B cell (primary cell): ENCODE results near the gene MRPL1. TPM values are rescaled to one million over a fixed set of nuclear protein-coding genes. Genes with fewer than 3 reads are reported as not detected.
A peak's percentile ranks its signal among the peaks of the same experiment; 100 is the strongest.

Experiments
- ATAC-seq: fragments of 200-7000 bp; cut with Tn5 transposase; one replicate; pipeline ENCODE4 v1.10.0; 2021; ENCODE audit warnings: low read depth, mild to moderate bottlenecking, moderate number of reproducible peaks, moderate library complexity
- CTCF ChIA-PET: fragments of 350-600 bp; sonication (Branson Sonifier 250); formaldehyde crosslinking; loops from one replicate; lab custom pipeline; 2021; ENCODE audit warnings: antibody characterized with exemption, inconsistent platforms; lab: Charles Lee
- POLR2A ChIA-PET: fragments of 350-600 bp; sonication (Branson Sonifier 250); formaldehyde crosslinking; loops from one replicate; lab custom pipeline; 2021; ENCODE audit warnings: antibody characterized with exemption; lab: Charles Lee
- DNase-seq: peaks from one replicate; pipeline ENCODE4 v3.0.0; 2013
- H2AFZ ChIP-seq: 2 replicates; pipeline ENCODE4 v1.6.1; 2012; ENCODE audit warnings: mild to moderate bottlenecking, low read depth, low read length; ENCODE audit not compliant: insufficient read depth, poor library complexity, severe bottlenecking
- H3K27ac ChIP-seq, 2 donors: 1 replicate in 1 of 2; 2 replicates in 1 of 2; pipeline ENCODE4 v1.5.1; 2012 to 2013; ENCODE audit warnings: low read length in 2 of 2, mild to moderate bottlenecking in 2 of 2, moderate library complexity in 1 of 2
- H3K27me3 ChIP-seq, 4 experiments: fragments of 200-600 bp in 1 of 4; sonication (generic) in 1 of 4; replicated peaks in 1 of 4; 1 replicate in 2 of 4; 2 replicates in 2 of 4; pipeline versions ENCODE4 v1.6.1 to v1.7.0; 2013 to 2016; ENCODE audit warnings: low read length in 3 of 4, mild to moderate bottlenecking in 2 of 4, mixed read lengths in 1 of 4, moderate library complexity in 1 of 4; ENCODE audit not compliant: insufficient read depth in 4 of 4, control insufficient read depth in 3 of 4; ENCODE audit errors: control extremely low read depth in 1 of 4
- H3K36me3 ChIP-seq, 2 experiments: replicated peaks in 1 of 2; 1 replicate in 1 of 2; 2 replicates in 1 of 2; pipeline versions ENCODE4 v1.6.1 to v1.7.1; 2013; ENCODE audit warnings: low read length in 1 of 2; ENCODE audit not compliant: insufficient read depth in 2 of 2, control insufficient read depth in 1 of 2; ENCODE audit errors: control extremely low read depth in 1 of 2, extremely low read depth in 1 of 2
- H3K4me1 ChIP-seq, 2 donors: fragments of 200-600 bp in 1 of 2; sonication (generic) in 1 of 2; 1 replicate in 1 of 2; 2 replicates in 1 of 2; pipeline versions ENCODE4 v1.5.1 to v1.6.1; 2013 to 2017; ENCODE audit warnings: low read length in 2 of 2; ENCODE audit not compliant: control insufficient read depth in 2 of 2, insufficient read depth in 2 of 2
- H3K4me2 ChIP-seq: replicated peaks from 2 replicates; pipeline ENCODE3; 2012; ENCODE audit warnings: mild to moderate bottlenecking, low read depth, low read length; ENCODE audit not compliant: poor library complexity, severe bottlenecking
- H3K4me3 ChIP-seq, 5 experiments: fragments of 200-600 bp in 1 of 5; sonication (generic) in 1 of 5; 1 replicate in 3 of 5; 2 replicates in 2 of 5; pipeline versions ENCODE4 v1.5.1 to v1.7.0; 2011 to 2016; ENCODE audit warnings: low read length in 4 of 5, mild to moderate bottlenecking in 4 of 5, low read depth in 2 of 5, control low read depth in 1 of 5, moderate library complexity in 1 of 5; ENCODE audit not compliant: insufficient read depth in 1 of 5; ENCODE audit errors: control extremely low read depth in 1 of 5, extremely low read depth in 1 of 5
- H3K79me2 ChIP-seq: fragments of 200-600 bp; sonication (generic); one replicate; pipeline ENCODE4 v1.6.0; 2016; ENCODE audit warnings: low read length; ENCODE audit not compliant: control insufficient read depth, insufficient read depth
- H3K9ac ChIP-seq: fragments of 200-600 bp; sonication (generic); 2 replicates; pipeline ENCODE4 v1.6.1; 2017; ENCODE audit warnings: mild to moderate bottlenecking, low read length, moderate library complexity
- H3K9me3 ChIP-seq, 3 donors: one replicate each; pipeline versions ENCODE4 v1.6.1 to v1.7.1; 2013; ENCODE audit warnings: low read length in 2 of 3; ENCODE audit not compliant: control insufficient read depth in 2 of 3, insufficient read depth in 1 of 3; ENCODE audit errors: control extremely low read depth in 1 of 3
- H4K20me1 ChIP-seq: 2 replicates; pipeline ENCODE4 v1.6.0; 2012; ENCODE audit warnings: mild to moderate bottlenecking, low read length; ENCODE audit not compliant: insufficient read depth, control insufficient read depth, poor library complexity, severe bottlenecking
- H3K27ac Mint-ChIP-seq: one replicate; pipeline ENCODE4 v1.8.0; 2021; ENCODE audit warnings: mixed read lengths
- H3K27me3 Mint-ChIP-seq: one replicate; pipeline ENCODE4 v1.8.0; 2021; ENCODE audit warnings: mixed read lengths
- H3K4me1 Mint-ChIP-seq: one replicate; pipeline ENCODE4 v1.8.0; 2021; ENCODE audit warnings: mixed read lengths
- H3K4me3 Mint-ChIP-seq: one replicate; pipeline ENCODE4 v1.8.0; 2021; ENCODE audit warnings: mixed read lengths
- H3K9me3 Mint-ChIP-seq: one replicate; pipeline ENCODE4 v1.8.0; 2022; ENCODE audit warnings: mixed read lengths; ENCODE audit not compliant: insufficient read depth
- EZH2 ChIP-seq: IDR thresholded peaks from 2 replicates; pipeline ENCODE4 v1.6.1; 2012; ENCODE audit warnings: borderline replicate concordance, low read depth, mild to moderate bottlenecking, moderate library complexity, low read length; ENCODE audit not compliant: insufficient read depth, poor library complexity, severe bottlenecking
- WGBS: methylation state at CpG from one replicate; pipeline ENCODE4 v1.1.5; 2013; ENCODE audit warnings: missing lambda C conversion rate; ENCODE audit not compliant: insufficient coverage; 5-methylcytosine and 5-hydroxymethylcytosine counted together
- intact Hi-C: fragments of 100-400 bp; cut with micrococcal nuclease; formaldehyde crosslinking; loops from one replicate; pipeline ENCODE4 v1.10.0; 2022
- polyA minus RNA-seq: library from RNA; depleted of rRNA, polyadenylated mRNA; stranded (reverse); fragments of >200 nt; gene quantifications from 2 replicates; pipeline ENCODE4 v1.2.3, GENCODE V29; 2012
- polyA plus RNA-seq: library from polyadenylated mRNA; depleted of rRNA; stranded (reverse); fragments of >200 nt; gene quantifications from 2 replicates; pipeline ENCODE4 v1.2.3, GENCODE V29; 2012
- total RNA-seq, 2 donors: library from RNA; stranded (reverse); fragments of 120-200 nt in 1 of 2; gene quantifications; 1 replicate in 1 of 2; 2 replicates in 1 of 2; pipeline versions ENCODE4 v1.2.3 to v1.2.4, GENCODE V29; 2013 to 2022
- TF ChIP-seq, protein P1 (sequence below): fragments of 200-600 bp; IDR thresholded peaks from one replicate; pipeline ENCODE4 v1.8.0; 2022; ENCODE audit warnings: antibody characterized with exemption, mild to moderate bottlenecking

Gene MRPL1
- 22.7 and 23.3 TPM in 2 replicates for total RNA-seq
- 40.3 TPM for total RNA-seq (2013)
- 22.3 and 25.5 TPM in 2 replicates for polyA plus RNA-seq
- polyA minus RNA-seq: 6.3 and 9.6 TPM in 2 replicates

DNA sequence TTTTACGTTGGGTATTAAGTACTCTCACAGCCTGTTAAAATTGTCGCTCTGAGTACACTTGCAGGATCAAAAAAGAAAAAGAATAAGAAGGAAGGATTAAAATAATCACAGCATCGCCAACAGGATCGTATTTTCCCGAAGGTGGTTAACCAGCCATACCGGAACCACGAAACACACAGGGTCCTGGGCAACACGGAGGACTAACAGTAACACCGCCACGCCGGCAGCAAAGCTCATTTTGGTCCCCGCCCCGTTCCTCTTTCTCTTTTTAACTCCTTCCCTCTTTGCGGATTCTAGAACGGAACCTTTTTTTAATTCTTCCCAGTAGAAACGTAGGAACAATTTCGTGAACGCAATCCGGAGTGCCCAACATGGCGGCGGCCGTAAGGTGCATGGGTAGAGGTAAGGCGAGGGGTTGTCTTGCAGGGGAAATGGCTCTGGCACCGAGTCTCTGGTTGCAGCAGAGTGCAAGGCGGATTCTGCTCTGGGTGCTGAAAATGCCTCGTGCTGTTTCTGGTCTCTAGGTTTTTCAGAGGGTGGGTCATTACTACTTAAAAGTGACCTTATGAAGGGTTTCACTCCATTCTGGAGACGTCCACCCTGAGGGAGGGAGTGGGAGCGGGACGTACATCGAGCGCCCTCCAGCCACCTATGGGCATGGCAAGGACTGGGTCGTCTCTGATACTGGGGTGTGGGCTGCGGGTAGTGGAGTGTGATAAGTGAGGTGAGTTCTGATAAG lies at the start of gene MRPL1:
Gene MRPL1 (plus strand): TSS at position 353 of the 739 bp plus-strand sequence. CDS start 19 bp downstream, at position 372.
- H3K27ac Mint-ChIP-seq: peak within 1 kb of the TSS; percentile 98
- Histone ChIP-seq H3K79me2 (peaks cover 64% of the 10 kb centered on the region), H3K4me2 (peak within 1 kb of the TSS; percentile 91), H3K4me3 (peak within 1 kb of the TSS; percentile 68 to 98 (median 80)), H3K27ac (peak within 1 kb of the TSS; percentile 99 to 100), H2AFZ (peak within 1 kb of the TSS; percentile 92), H3K9ac (peak within 1 kb of the TSS; percentile 100), H3K4me1 (peaks cover 17 to 21% of the 10 kb centered on the region in 2 donors), H3K36me3 (peaks cover 0 to 13% of the 10 kb centered on the region in 2 experiments), H3K9me3 (no peaks in the 10 kb centered on the region), H3K27me3 (no peaks in the 10 kb centered on the region), H4K20me1 (no peaks in the 10 kb centered on the region)
- ATAC-seq: peak; percentile 86
- CTCF ChIA-PET: interaction anchor here (0.6 to 2.7 kb wide), 11 partner anchors 9 to 1043 kb away, joined by 3 to 24 read pairs (median 4); partner anchors contain the start of gene CNOT6L
- peaks cover 41% of the 10 kb centered on the region for H3K4me1 Mint-ChIP-seq
- H3K27me3 Mint-ChIP-seq: no peaks in the 10 kb centered on the region
- peak; percentile 95 for DNase-seq
- intact Hi-C loops: loop anchor here (1.0 to 5.0 kb wide), 8 partner anchors 9 to 1870 kb away; partner anchors contain the start of genes BMP2K, CCNG2, CCNI and PAQR3
- POLR2A ChIA-PET: interaction anchor here (0.6 to 5.0 kb wide), 9 partner anchors 9 to 1076 kb away, joined by 3 to 142 read pairs (median 5); partner anchors contain the start of genes CCNI, CNOT6L and PAQR3
- 0% methylated on average over 25 of the region's 33 CpGs for WGBS
- H3K4me3 Mint-ChIP-seq: peak within 1 kb of the TSS; percentile 99
- no peaks in the 10 kb centered on the region for H3K9me3 Mint-ChIP-seq
- no peak for TF ChIP-seq EZH2
- TF ChIP-seq, protein P1, sequence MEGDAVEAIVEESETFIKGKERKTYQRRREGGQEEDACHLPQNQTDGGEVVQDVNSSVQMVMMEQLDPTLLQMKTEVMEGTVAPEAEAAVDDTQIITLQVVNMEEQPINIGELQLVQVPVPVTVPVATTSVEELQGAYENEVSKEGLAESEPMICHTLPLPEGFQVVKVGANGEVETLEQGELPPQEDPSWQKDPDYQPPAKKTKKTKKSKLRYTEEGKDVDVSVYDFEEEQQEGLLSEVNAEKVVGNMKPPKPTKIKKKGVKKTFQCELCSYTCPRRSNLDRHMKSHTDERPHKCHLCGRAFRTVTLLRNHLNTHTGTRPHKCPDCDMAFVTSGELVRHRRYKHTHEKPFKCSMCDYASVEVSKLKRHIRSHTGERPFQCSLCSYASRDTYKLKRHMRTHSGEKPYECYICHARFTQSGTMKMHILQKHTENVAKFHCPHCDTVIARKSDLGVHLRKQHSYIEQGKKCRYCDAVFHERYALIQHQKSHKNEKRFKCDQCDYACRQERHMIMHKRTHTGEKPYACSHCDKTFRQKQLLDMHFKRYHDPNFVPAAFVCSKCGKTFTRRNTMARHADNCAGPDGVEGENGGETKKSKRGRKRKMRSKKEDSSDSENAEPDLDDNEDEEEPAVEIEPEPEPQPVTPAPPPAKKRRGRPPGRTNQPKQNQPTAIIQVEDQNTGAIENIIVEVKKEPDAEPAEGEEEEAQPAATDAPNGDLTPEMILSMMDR: no peak

DNA sequence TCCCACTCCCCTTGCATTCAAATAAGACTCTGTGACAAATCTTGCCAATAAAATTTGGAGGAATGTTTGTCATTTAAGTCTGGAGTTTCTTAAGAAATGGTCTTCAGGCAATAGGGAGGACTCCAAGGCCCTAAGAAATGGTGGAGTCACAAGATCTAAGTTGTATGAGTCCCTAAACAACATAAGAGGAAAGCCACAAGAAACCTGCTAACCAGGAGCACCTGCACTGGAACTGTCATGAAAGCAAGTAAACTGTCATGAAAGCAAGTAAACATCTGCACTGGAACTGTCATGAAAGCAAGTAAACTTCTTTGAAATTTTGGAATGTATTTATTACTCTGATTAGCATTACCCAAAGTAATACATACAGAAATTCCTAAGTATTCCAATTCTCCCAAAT lies 47.0 kb upstream of the MRPL1 start:
- H3K4me3 ChIP-seq: no peak overlapping the region
- H3K4me1 ChIP-seq: peaks cover 27 to 44% of the 10 kb centered on the region in 2 donors
- TF ChIP-seq EZH2: no peak
- TF ChIP-seq, protein P1: no peak
- H3K36me3 ChIP-seq: peaks cover 0 to 2% of the 10 kb centered on the region in 2 experiments
- H3K27ac Mint-ChIP-seq: no peak overlapping the region
- H3K27me3 ChIP-seq: no peaks in the 10 kb centered on the region
- peaks cover 84% of the 10 kb centered on the region for H3K79me2 ChIP-seq
- no peak overlapping the region for H2AFZ ChIP-seq
- CTCF ChIA-PET: no interaction called here
- H4K20me1 ChIP-seq: peaks cover 55% of the 10 kb centered on the region
- POLR2A ChIA-PET: no interaction called here
- intact Hi-C loops: loop anchor here (5.0 to 10.0 kb wide), 2 partner anchors 38 to 661 kb away; partner anchors contain the start of gene CCNG2
- no peak overlapping the region for H3K27ac ChIP-seq
- H3K9me3 Mint-ChIP-seq: no peaks in the 10 kb centered on the region
- H3K4me2 ChIP-seq: peak overlapping the region; percentile 14
- H3K4me1 Mint-ChIP-seq: peaks cover 68% of the 10 kb centered on the region
- ATAC-seq (no peak), DNase-seq (no peak)
- H3K9ac ChIP-seq: no peak overlapping the region
- no peaks in the 10 kb centered on the region for H3K27me3 Mint-ChIP-seq
- H3K4me3 Mint-ChIP-seq: peak overlapping the region; percentile 4
- no peaks in the 10 kb centered on the region for H3K9me3 ChIP-seq
